PC-3 (cell line): ENCODE measurements around the gene BLM. TPM values are rescaled to one million over a fixed set of nuclear protein-coding genes. Genes with fewer than 3 reads are reported as not detected.

ENCODE experiments used
- ATAC-seq: fragments of 200-7000 bp; cut with Tn5 transposase; 2 replicates; pipeline ENCODE4 v1.9.1; 2020; ENCODE audit warnings: mild to moderate bottlenecking, moderate library complexity
- BruUV-seq: library from RNA; stranded (reverse); fragments of 400-500 nt; replicated peaks from 2 replicates; lab custom pipeline; 2021; lab: Mats Ljungman, UMichigan
- CTCF ChIA-PET: fragments of 300-600 bp; sonication (Branson Sonifier 250); formaldehyde crosslinking; loops from one replicate; lab custom pipeline; 2022; ENCODE audit warnings: antibody characterized with exemption; lab: Charles Lee
- POLR2A ChIA-PET: fragments of 300-600 bp; sonication (Branson Sonifier 250); formaldehyde crosslinking; loops from one replicate; lab custom pipeline; 2022; ENCODE audit warnings: antibody characterized with exemption; ENCODE audit not compliant: unreplicated experiment; lab: Charles Lee
- DNase-seq: peaks from one replicate; pipeline ENCODE4 v3.0.0-alpha.2; 2015
- H2AFZ ChIP-seq: fragments of 300-600 bp; sonication (generic); 2 replicates; pipeline ENCODE4 v1.6.0; 2016; ENCODE audit warnings: antibody characterized with exemption, low read length
- H3F3A ChIP-seq: fragments of 300-600 bp; sonication (generic); one replicate; pipeline ENCODE4 v1.6.0; 2017; ENCODE audit warnings: antibody characterized with exemption, low read length, control low read depth, mild to moderate bottlenecking; ENCODE audit not compliant: unreplicated experiment
- H3K27ac ChIP-seq: fragments of 300-600 bp; sonication (generic); 2 replicates; pipeline ENCODE4 v1.5.1; 2016; ENCODE audit warnings: mild to moderate bottlenecking, low read length
- H3K27me3 ChIP-seq: fragments of 300-600 bp; sonication (generic); 2 replicates; pipeline ENCODE4 v1.6.1; 2016; ENCODE audit warnings: low read length, mixed read lengths
- H3K36me3 ChIP-seq: fragments of 300-600 bp; sonication (generic); 2 replicates; pipeline ENCODE4 v1.6.1; 2016; ENCODE audit warnings: low read depth, mixed run types, low read length, mixed read lengths
- H3K4me1 ChIP-seq: fragments of 300-600 bp; sonication (generic); 2 replicates; pipeline ENCODE4 v1.5.1; 2016; ENCODE audit warnings: low read length; ENCODE audit not compliant: insufficient read depth
- H3K4me2 ChIP-seq: fragments of 300-600 bp; sonication (generic); 2 replicates; pipeline ENCODE4 v1.6.0; 2016; ENCODE audit warnings: low read length
- H3K4me3 ChIP-seq: fragments of 300-600 bp; sonication (generic); 2 replicates; pipeline ENCODE4 v1.5.1; 2016; ENCODE audit warnings: mild to moderate bottlenecking, low read length, mixed read lengths
- H3K79me2 ChIP-seq: fragments of 300-600 bp; sonication (generic); 2 replicates; pipeline ENCODE4 v1.6.1; 2017; ENCODE audit warnings: low read length, mixed read lengths
- H3K9ac ChIP-seq: fragments of 300-600 bp; sonication (generic); 2 replicates; pipeline ENCODE4 v1.6.0; 2016; ENCODE audit warnings: mild to moderate bottlenecking, low read length
- H3K9me2 ChIP-seq: fragments of 300-600 bp; sonication (generic); replicated peaks from 2 replicates; pipeline ENCODE4 v1.6.1; 2016; ENCODE audit warnings: mixed run types, low read length, mixed read lengths
- H3K9me3 ChIP-seq: fragments of 300-600 bp; sonication (generic); 2 replicates; pipeline ENCODE4 v1.6.1; 2016; ENCODE audit warnings: low read length, mixed read lengths
- H4K20me1 ChIP-seq: fragments of 300-600 bp; sonication (generic); 2 replicates; pipeline ENCODE4 v1.6.1; 2016; ENCODE audit warnings: low read length, mixed read lengths
- CTCF ChIP-seq: fragments of 300-600 bp; sonication (generic); conservative IDR thresholded peaks from 2 replicates; pipeline ENCODE4 v1.5.1; 2017; ENCODE audit warnings: antibody characterized with exemption, low read depth, mild to moderate bottlenecking, low read length
- EZH2 ChIP-seq: fragments of 300-600 bp; sonication (generic); IDR thresholded peaks from one replicate; pipeline ENCODE4 v1.6.1; 2017; ENCODE audit warnings: antibody characterized with exemption, mild to moderate bottlenecking, low read length; ENCODE audit not compliant: unreplicated experiment
- EZH2phosphoT487 ChIP-seq: fragments of 300-600 bp; sonication (generic); IDR thresholded peaks from 2 replicates; pipeline ENCODE4 v1.6.1; 2018; ENCODE audit warnings: mild to moderate bottlenecking, antibody characterized with exemption, low read length, borderline replicate concordance
- intact Hi-C: fragments of 100-400 bp; cut with micrococcal nuclease; formaldehyde crosslinking; loops from 2 replicates; pipeline ENCODE4 v1.9.0; 2023
- total RNA-seq: library from RNA; depleted of rRNA; stranded (reverse); fragments of >200 nt; gene quantifications from 2 replicates; pipeline ENCODE4 v1.2.3, GENCODE V29; 2014

BLM gene
- total RNA-seq, 1 experiment from 2014 or later = 18.7 TPM

- no TSS peak for BruUV-seq
- no peak for TF ChIP-seq EZH2
- TF ChIP-seq EZH2phosphoT487 = no peak
- TF ChIP-seq CTCF = no peak
- no peaks in the 10 kb centered on the region for H3K27me3 ChIP-seq
- H3K4me3 ChIP-seq = no peak overlapping the region
- DNase-seq (peak; percentile 5), ATAC-seq (no peak)
- H4K20me1 ChIP-seq = no peaks in the 10 kb centered on the region
- 0 out of 2 replicates have a peak, but pooled peaks cover 6% of the 10 kb centered on the region for H3K36me3 ChIP-seq
- intact Hi-C loops = no loop called here
- H3K4me1 ChIP-seq = no peaks in the 10 kb centered on the region
- no peaks in the 10 kb centered on the region for H3F3A ChIP-seq
- no peaks in the 10 kb centered on the region for H3K9me2 ChIP-seq
- no peak overlapping the region for H3K27ac ChIP-seq
- POLR2A ChIA-PET = no interaction called here
- no peaks in the 10 kb centered on the region for H3K79me2 ChIP-seq
- H3K4me2 ChIP-seq = no peak overlapping the region
- CTCF ChIA-PET = interaction anchor here (0.6 kb wide), 1 partner anchor 77 kb away, joined by 3 read pairs; no protein-coding TSS in a partner anchor
- no peak overlapping the region for H3K9ac ChIP-seq
- H2AFZ ChIP-seq = no peak overlapping the region
- H3K9me3 ChIP-seq = no peaks in the 10 kb centered on the region
Measured at GRCh38 chr15:90807786-90808086, 90.6 kb downstream of the BLM start.

- H3K9ac ChIP-seq = no peak overlapping the region
- no peaks in the 10 kb centered on the region for H3K9me2 ChIP-seq
- H3K4me1 ChIP-seq = no peaks in the 10 kb centered on the region
- ChIA-PET CTCF (no interaction called here), POLR2A (no interaction called here)
- no peak overlapping the region for H3K4me2 ChIP-seq
- TF ChIP-seq CTCF (no peak), EZH2phosphoT487 (no peak), EZH2 (no peak)
- H3K9me3 ChIP-seq = no peaks in the 10 kb centered on the region
- H4K20me1 ChIP-seq = no peaks in the 10 kb centered on the region
- ATAC-seq = no peak
- no peaks in the 10 kb centered on the region for H3K79me2 ChIP-seq
- 0 out of 2 replicates have a peak, but pooled peaks cover 6% of the 10 kb centered on the region for H3K36me3 ChIP-seq
- no peak overlapping the region for H3K4me3 ChIP-seq
- no peaks in the 10 kb centered on the region for H3F3A ChIP-seq
- intact Hi-C loops = no loop called here
- BruUV-seq = no TSS peak
- H2AFZ ChIP-seq = no peak overlapping the region
- DNase-seq = no peak
- H3K27ac ChIP-seq = no peak overlapping the region
- no peaks in the 10 kb centered on the region for H3K27me3 ChIP-seq
Measured at GRCh38 chr15:90808517-90809235, 91.5 kb downstream of the BLM start.

- Histone ChIP-seq H3F3A (no peaks in the 10 kb centered on the region), H3K36me3 (0 out of 2 replicates have a peak, but pooled peaks cover 6% of the 10 kb centered on the region), H3K9me2 (no peaks in the 10 kb centered on the region), H3K4me3 (no peak overlapping the region), H3K4me1 (no peaks in the 10 kb centered on the region), H3K27me3 (no peaks in the 10 kb centered on the region), H4K20me1 (no peaks in the 10 kb centered on the region), H3K4me2 (no peak overlapping the region), H3K79me2 (no peaks in the 10 kb centered on the region), H3K9me3 (no peaks in the 10 kb centered on the region), H3K27ac (no peak overlapping the region), H2AFZ (no peak overlapping the region), H3K9ac (no peak overlapping the region)
- intact Hi-C loops = no loop called here
- ChIA-PET POLR2A (no interaction called here), CTCF (no interaction called here)
- TF ChIP-seq CTCF (no peak), EZH2 (no peak), EZH2phosphoT487 (no peak)
- no TSS peak for BruUV-seq
- DNase-seq (no peak), ATAC-seq (no peak)
Measured at GRCh38 chr15:90809536-90809935, 92.4 kb downstream of the BLM start.
